Common myeloid progenitor, CD34-positive (primary cell): ENCODE data around the gene AMD1.
"Not testable (repeated sequence)": the region's sequence is repeated elsewhere in the genome, so short reads cannot be mapped to it uniquely, and the experiment has no call there.

Source experiments
- CTCF ChIA-PET: fragments of 350-600 bp; sonication (Branson Sonifier 250); formaldehyde crosslinking; loops from one replicate; lab custom pipeline; 2021; ENCODE audit warnings: antibody characterized with exemption; lab: Charles Lee
- POLR2A ChIA-PET: fragments of 350-600 bp; sonication (Branson Sonifier 250); formaldehyde crosslinking; loops from one replicate; lab custom pipeline; 2021; ENCODE audit warnings: antibody characterized with exemption; lab: Charles Lee
- DNase-seq, 3 donors: peaks; one replicate each; pipeline versions ENCODE4 v3.0.0 to v3.0.0-alpha.2; 2013
- H3K27ac ChIP-seq, 2 experiments: 1 replicate in 1 of 2; 2 replicates in 1 of 2; pipeline ENCODE4 v1.7.0; 2013; ENCODE audit warnings: inconsistent platforms in 2 of 2, low read length in 2 of 2, mild to moderate bottlenecking in 2 of 2, low read depth in 1 of 2, moderate library complexity in 1 of 2; ENCODE audit not compliant: severe bottlenecking in 2 of 2, insufficient read depth in 1 of 2, poor library complexity in 1 of 2
- H3K27me3 ChIP-seq, 5 experiments: replicated peaks in 2 of 5; 1 replicate in 3 of 5; 2 replicates in 2 of 5; pipeline versions ENCODE4 v1.6.1 to v1.7.0; 2013; ENCODE audit warnings: low read length in 4 of 5, mild to moderate bottlenecking in 2 of 5, moderate library complexity in 2 of 5, inconsistent platforms in 1 of 5; ENCODE audit not compliant: insufficient read depth in 5 of 5, control insufficient read depth in 4 of 5
- H3K36me3 ChIP-seq, 4 experiments: 1 replicate in 2 of 4; 2 replicates in 2 of 4; pipeline versions ENCODE4 v1.6.1 to v1.7.0; 2013; ENCODE audit warnings: low read length in 3 of 4, control low read depth in 1 of 4, mild to moderate bottlenecking in 1 of 4; ENCODE audit not compliant: control insufficient read depth in 4 of 4, insufficient read depth in 4 of 4
- H3K4me1 ChIP-seq, 4 experiments: 1 replicate in 3 of 4; 2 replicates in 1 of 4; pipeline versions ENCODE4 v1.6.1 to v1.7.1; 2013; ENCODE audit warnings: low read length in 3 of 4, mild to moderate bottlenecking in 3 of 4, control low read depth in 1 of 4, inconsistent platforms in 1 of 4, moderate library complexity in 1 of 4; ENCODE audit not compliant: control insufficient read depth in 4 of 4, insufficient read depth in 4 of 4; ENCODE audit errors: control extremely low read depth in 1 of 4
- H3K4me3 ChIP-seq, 7 experiments: 1 replicate in 4 of 7; 2 replicates in 3 of 7; pipeline versions ENCODE4 v1.5.1 to v1.7.0; 2013; ENCODE audit warnings: mild to moderate bottlenecking in 7 of 7, low read length in 6 of 7, moderate library complexity in 6 of 7, inconsistent platforms in 2 of 7, low read depth in 2 of 7, control low read depth in 1 of 7; ENCODE audit not compliant: insufficient read depth in 4 of 7, control insufficient read depth in 1 of 7; ENCODE audit errors: extremely low read depth in 1 of 7
- H3K9me3 ChIP-seq, 5 experiments: 1 replicate in 4 of 5; 2 replicates in 1 of 5; pipeline versions ENCODE4 v1.6.1 to v1.7.1; 2013; ENCODE audit warnings: low read length in 4 of 5, mild to moderate bottlenecking in 2 of 5, inconsistent platforms in 1 of 5, low read depth in 1 of 5, moderate library complexity in 1 of 5; ENCODE audit not compliant: control insufficient read depth in 4 of 5, insufficient read depth in 2 of 5; ENCODE audit errors: control extremely low read depth in 1 of 5
- WGBS: methylation state at CpG from one replicate; pipeline ENCODE4 v1.1.5; 2013; ENCODE audit not compliant: insufficient coverage; 5-methylcytosine and 5-hydroxymethylcytosine counted together

Gene AMD1

DNA sequence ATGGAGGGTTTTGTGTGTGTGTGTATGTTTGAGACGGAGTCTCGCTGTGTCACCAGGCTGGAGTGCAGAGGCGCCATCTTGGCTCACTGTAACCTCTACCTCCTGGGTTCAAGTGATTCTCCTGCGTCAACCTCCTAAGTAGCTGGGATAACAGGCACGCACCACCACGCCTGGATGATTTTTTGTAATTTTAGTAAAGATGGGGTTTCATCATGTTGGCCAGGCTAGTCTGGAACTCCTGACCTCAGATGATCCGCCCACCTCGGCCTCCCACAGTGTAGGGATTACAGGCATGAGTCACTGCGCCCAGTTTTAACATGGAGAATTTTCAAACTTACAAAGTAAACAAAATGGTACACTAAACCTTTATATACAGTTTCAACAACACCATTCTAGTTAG is 22.8 kb downstream of the AMD1 start:
- 98% methylated on average over 7 of the region's 9 CpGs for WGBS
- ChIA-PET POLR2A (no interaction called here), CTCF (interaction anchor here (1.1 kb wide), 1 partner anchor 11 kb away, joined by 3 read pairs; no protein-coding TSS in a partner anchor)
- Histone ChIP-seq H3K9me3 (no peaks in the 10 kb centered on the region), H3K27me3 (no peaks in the 10 kb centered on the region), H3K4me3 (no peak overlapping the region), H3K36me3 (peaks cover 15 to 69% (median 39%) of the 10 kb centered on the region in 4 experiments), H3K4me1 (no peaks in the 10 kb centered on the region), H3K27ac (no peak overlapping the region)
- DNase-seq: no peak

DNA sequence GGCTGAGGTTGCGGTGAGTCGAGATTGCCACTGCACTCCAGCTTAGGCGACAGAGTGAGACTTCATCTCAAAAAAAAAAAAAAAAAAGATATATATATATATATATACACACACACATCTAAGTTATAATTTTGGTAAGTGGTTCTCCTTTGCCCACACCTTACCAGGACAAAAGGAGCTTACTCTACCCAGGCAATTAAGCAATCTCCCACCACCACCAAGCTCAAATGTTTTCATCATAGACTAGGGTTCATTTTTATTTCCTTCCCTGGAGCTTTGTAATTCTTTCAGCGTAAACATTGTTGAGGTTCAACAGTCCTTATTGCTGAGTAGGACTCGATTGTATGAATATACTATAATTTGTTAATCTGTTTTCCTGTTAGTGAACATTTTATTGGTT is 23.5 kb downstream of the AMD1 start:
- Histone ChIP-seq H3K27ac (no peak overlapping the region), H3K4me1 (no peaks in the 10 kb centered on the region), H3K27me3 (no peaks in the 10 kb centered on the region), H3K36me3 (peaks cover 11 to 63% (median 32%) of the 10 kb centered on the region in 4 experiments), H3K9me3 (peaks cover 0 to 3% (median 0%) of the 10 kb centered on the region in 5 experiments), H3K4me3 (no peak overlapping the region)
- CTCF ChIA-PET: interaction anchor here (0.6 to 1.6 kb wide), 7 partner anchors 12 to 72 kb away, joined by 3 to 5 read pairs (median 3); partner anchors contain the start of gene AMD1
- POLR2A ChIA-PET: no interaction called here
- WGBS: 100% methylated on average over 1 of the region's 5 CpGs
- no peak for DNase-seq

- H3K27ac ChIP-seq: no peak overlapping the region
- no peaks in the 10 kb centered on the region for H3K27me3 ChIP-seq
- no peak for DNase-seq
- WGBS: 90% methylated on average over 2 of the region's 5 CpGs
- H3K9me3 ChIP-seq: peaks cover 2 to 19% (median 5%) of the 10 kb centered on the region in 5 experiments
- CTCF ChIA-PET: interaction anchor here (2.4 kb wide), 1 partner anchor 17 kb away, joined by 7 read pairs; no protein-coding TSS in a partner anchor
- POLR2A ChIA-PET: no interaction called here
- no peak overlapping the region for H3K4me3 ChIP-seq
- H3K4me1 ChIP-seq: no peaks in the 10 kb centered on the region
- peaks cover 4 to 54% (median 21%) of the 10 kb centered on the region in 4 experiments for H3K36me3 ChIP-seq
Measured at GRCh38 chr6:110900028-110900598, 25.5 kb downstream of the AMD1 start.

DNA sequence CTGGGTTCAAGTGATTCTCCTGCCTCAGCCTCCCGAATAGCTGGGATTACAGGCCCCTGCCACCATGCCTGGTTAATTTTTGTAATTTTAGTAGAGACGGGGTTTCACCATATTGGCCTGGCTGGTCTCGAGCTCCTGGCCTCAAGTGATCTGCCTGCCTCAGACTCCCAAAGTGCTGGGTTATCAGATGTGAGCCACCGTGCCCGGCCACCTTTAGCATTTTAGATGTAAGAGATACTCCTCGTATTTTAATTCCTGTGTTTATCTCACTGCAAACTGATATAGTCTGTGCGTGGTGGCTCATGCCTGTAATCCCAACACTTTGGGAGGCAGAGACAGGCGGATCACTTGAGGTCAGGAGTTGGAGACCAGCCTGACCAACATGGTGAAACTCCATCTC is 27.0 kb downstream of the AMD1 start:
- CTCF ChIA-PET: interaction anchor here (0.6 to 2.6 kb wide), 7 partner anchors 11 to 339 kb away, joined by 3 to 8 read pairs (median 3); partner anchors contain the start of gene AMD1
- DNase-seq, H3K4me3 ChIP-seq, H3K27ac ChIP-seq, POLR2A ChIA-PET, H3K27me3 ChIP-seq, H3K4me1 ChIP-seq: not testable (repeated sequence)
- Histone ChIP-seq H3K36me3 (peaks cover 2 to 40% (median 11%) of the 10 kb centered on the region in 4 experiments), H3K9me3 (peaks cover 2 to 23% (median 7%) of the 10 kb centered on the region in 5 experiments)
- 93% methylated on average over 8 of the region's 8 CpGs for WGBS

DNA sequence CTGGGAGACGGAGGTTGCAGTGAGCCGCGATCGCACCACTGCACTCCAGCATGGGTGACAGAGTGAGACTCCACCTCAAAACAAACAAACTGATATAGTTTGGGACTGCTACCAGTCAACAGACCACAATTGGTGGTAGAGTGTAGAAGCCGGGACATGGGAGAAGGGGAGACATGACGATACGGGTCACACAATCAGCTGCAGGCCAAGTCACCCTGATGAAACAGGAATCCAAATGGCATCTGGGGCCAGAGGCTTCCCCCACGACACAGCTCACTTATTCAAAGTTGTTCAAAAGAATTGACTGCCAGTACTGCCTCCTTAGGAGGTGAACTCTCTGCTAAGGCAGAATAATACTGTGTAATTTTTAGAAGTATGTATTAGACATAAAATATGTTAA is 27.5 kb downstream of the AMD1 start:
- Histone ChIP-seq H3K4me3 (no peak overlapping the region), H3K27ac (no peak overlapping the region), H3K9me3 (peaks cover 2 to 23% (median 7%) of the 10 kb centered on the region in 5 experiments), H3K36me3 (peaks cover 2 to 35% (median 8%) of the 10 kb centered on the region in 4 experiments), H3K4me1 (no peaks in the 10 kb centered on the region), H3K27me3 (no peaks in the 10 kb centered on the region)
- WGBS: 94% methylated on average over 6 of the region's 8 CpGs
- ChIA-PET POLR2A (no interaction called here), CTCF (interaction anchor here (1.0 to 2.6 kb wide), 5 partner anchors 12 to 28 kb away, joined by 3 to 8 read pairs (median 3); partner anchors contain the start of gene AMD1)
- DNase-seq: no peak

DNA sequence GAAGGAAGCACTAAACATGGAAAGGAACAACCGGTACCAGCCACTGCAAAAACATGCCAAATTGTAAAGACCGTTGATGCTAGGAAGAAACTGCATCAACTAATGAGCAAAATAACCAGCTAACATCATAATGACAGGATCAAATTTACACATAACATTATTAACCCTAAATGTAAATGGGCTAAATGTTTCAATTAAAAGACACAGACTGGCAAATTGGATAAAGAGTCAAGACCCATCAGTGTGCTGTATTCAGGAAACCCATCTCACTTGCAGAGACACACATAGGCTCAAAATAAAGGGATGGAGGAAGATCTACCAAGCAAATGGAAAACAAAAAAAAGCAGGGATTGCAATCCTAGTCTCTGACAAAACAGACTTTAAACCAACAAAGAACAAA is 31.7 kb downstream of the AMD1 start:
- H3K9me3 ChIP-seq: peaks cover 2 to 23% (median 7%) of the 10 kb centered on the region in 5 experiments
- H3K27me3 ChIP-seq, H3K4me1 ChIP-seq, H3K4me3 ChIP-seq, DNase-seq, H3K27ac ChIP-seq, CTCF ChIA-PET: not testable (repeated sequence)
- WGBS: no CpG with 5 or more reads among the region's 2 CpGs
- POLR2A ChIA-PET: interaction anchor here (0.6 kb wide), 1 partner anchor 39 kb away, joined by 3 read pairs; no protein-coding TSS in a partner anchor
- H3K36me3 ChIP-seq: peaks cover 0 to 12% (median 0%) of the 10 kb centered on the region in 4 experiments

- Histone ChIP-seq H3K27ac (no peak overlapping the region), H3K36me3 (no peaks in the 10 kb centered on the region), H3K4me1 (peaks cover 12 to 32% (median 18%) of the 10 kb centered on the region in 4 experiments), H3K9me3 (no peaks in the 10 kb centered on the region), H3K4me3 (no peak overlapping the region), H3K27me3 (no peaks in the 10 kb centered on the region)
- WGBS: 92% methylated on average over 2 of the region's 3 CpGs
- POLR2A ChIA-PET: no interaction called here
- CTCF ChIA-PET: interaction anchor here (0.6 to 1.4 kb wide), 2 partner anchors 19 to 49 kb away, joined by 4 read pairs; no protein-coding TSS in a partner anchor
- DNase-seq: no peak
Measured at GRCh38 chr6:110930781-110931180, 56.2 kb downstream of the AMD1 start.
